Central memory CD8-positive, alpha-beta T cell (primary cell): ENCODE results near the gene BTN2A1.
"Not testable (repeated sequence)": the region's sequence is repeated elsewhere in the genome, so short reads cannot be mapped to it uniquely, and the experiment has no call there.

Source experiments
- ATAC-seq: fragments of 150-1000 bp; cut with Tn5 transposase; replicated peaks from 2 replicates; pipeline ENCODE4 v1.10.0; 2022; ENCODE audit warnings: mild to moderate bottlenecking, moderate FRiP score, moderate number of reproducible peaks; ENCODE audit not compliant: poor library complexity, severe bottlenecking; ENCODE audit errors: extremely low read depth
- DNase-seq, 2 donors: peaks; one replicate each; pipeline ENCODE4 v3.0.0; 2021; ENCODE audit warnings: low spot score in 2 of 2
- H3K27ac Mint-ChIP-seq: one replicate; pipeline ENCODE4 v1.8.0; 2022; ENCODE audit warnings: low read depth, mild to moderate bottlenecking, moderate library complexity, mixed read lengths
- H3K27me3 Mint-ChIP-seq: one replicate; pipeline ENCODE4 v1.8.0; 2022; ENCODE audit warnings: mixed read lengths
- H3K36me3 Mint-ChIP-seq: one replicate; pipeline ENCODE4 v1.8.0; 2022; ENCODE audit warnings: mild to moderate bottlenecking, moderate library complexity, mixed read lengths; ENCODE audit not compliant: insufficient read depth
- H3K4me1 Mint-ChIP-seq: one replicate; pipeline ENCODE4 v1.8.0; 2022; ENCODE audit warnings: mixed read lengths
- H3K4me3 Mint-ChIP-seq: one replicate; pipeline ENCODE4 v1.8.0; 2022; ENCODE audit warnings: mild to moderate bottlenecking, moderate library complexity, mixed read lengths
- H3K9me3 Mint-ChIP-seq: one replicate; pipeline ENCODE4 v1.8.0; 2022; ENCODE audit warnings: mixed read lengths

BTN2A1 gene

GRCh38 chr6:26461353-26461752 is 3.6 kb downstream of the BTN2A1 start:
- H3K4me3 Mint-ChIP-seq = peak overlapping the region; percentile 97
- ATAC-seq, H3K27me3 Mint-ChIP-seq, H3K9me3 Mint-ChIP-seq, H3K27ac Mint-ChIP-seq, DNase-seq: not testable (repeated sequence)
- H3K4me1 Mint-ChIP-seq = peaks cover 78% of the 10 kb centered on the region
- H3K36me3 Mint-ChIP-seq = peaks cover 71% of the 10 kb centered on the region

GRCh38 chr6:26464014-26464413 is 6.3 kb downstream of the BTN2A1 start:
- no peaks in the 10 kb centered on the region for H3K9me3 Mint-ChIP-seq
- peaks cover 59% of the 10 kb centered on the region for H3K4me1 Mint-ChIP-seq
- H3K4me3 Mint-ChIP-seq = no peak overlapping the region
- H3K27me3 Mint-ChIP-seq = no peaks in the 10 kb centered on the region
- peak overlapping the region; percentile 50 for H3K27ac Mint-ChIP-seq
- ATAC-seq = no peak
- H3K36me3 Mint-ChIP-seq = peaks cover 66% of the 10 kb centered on the region
- DNase-seq = no peak

- no peak for DNase-seq
- Mint-ChIP-seq H3K4me1 (peaks cover 53% of the 10 kb centered on the region), H3K27ac (peak overlapping the region; percentile 50), H3K4me3 (no peak overlapping the region), H3K36me3 (peaks cover 60% of the 10 kb centered on the region), H3K27me3 (no peaks in the 10 kb centered on the region), H3K9me3 (no peaks in the 10 kb centered on the region)
- no peak for ATAC-seq
Observed at GRCh38 chr6:26464416-26465131, 6.8 kb downstream of the BTN2A1 start.

- DNase-seq (no peak), ATAC-seq (no peak)
- Mint-ChIP-seq H3K27ac (no peak overlapping the region), H3K27me3 (no peaks in the 10 kb centered on the region), H3K4me1 (peaks cover 41% of the 10 kb centered on the region), H3K4me3 (no peak overlapping the region), H3K36me3 (peaks cover 53% of the 10 kb centered on the region), H3K9me3 (no peaks in the 10 kb centered on the region)
Observed at GRCh38 chr6:26465776-26466175, 8.0 kb downstream of the BTN2A1 start.

- DNase-seq (no peak), ATAC-seq (no peak)
- peaks cover 7% of the 10 kb centered on the region for H3K9me3 Mint-ChIP-seq
- H3K4me1 Mint-ChIP-seq = peaks cover 45% of the 10 kb centered on the region
- peak overlapping the region; percentile 66 for H3K27ac Mint-ChIP-seq
- H3K4me3 Mint-ChIP-seq = no peak overlapping the region
- no peaks in the 10 kb centered on the region for H3K27me3 Mint-ChIP-seq
- peaks cover 36% of the 10 kb centered on the region for H3K36me3 Mint-ChIP-seq
Observed at GRCh38 chr6:26468829-26469228, 11.1 kb downstream of the BTN2A1 start.

- H3K27ac Mint-ChIP-seq = peak overlapping the region; percentile 93
- H3K36me3 Mint-ChIP-seq = peaks cover 27% of the 10 kb centered on the region
- peaks cover 7% of the 10 kb centered on the region for H3K9me3 Mint-ChIP-seq
- ATAC-seq (no peak), DNase-seq (no peak)
- no peak overlapping the region for H3K4me3 Mint-ChIP-seq
- peaks cover 44% of the 10 kb centered on the region for H3K4me1 Mint-ChIP-seq
- no peaks in the 10 kb centered on the region for H3K27me3 Mint-ChIP-seq
Observed at GRCh38 chr6:26470643-26471042, 12.9 kb downstream of the BTN2A1 start.

- Mint-ChIP-seq H3K9me3 (peaks cover 7% of the 10 kb centered on the region), H3K27me3 (no peaks in the 10 kb centered on the region), H3K4me3 (no peak overlapping the region), H3K36me3 (peaks cover 17% of the 10 kb centered on the region), H3K4me1 (peaks cover 53% of the 10 kb centered on the region), H3K27ac (peak overlapping the region; percentile 93)
- ATAC-seq = no peak
- DNase-seq = no peak
Observed at GRCh38 chr6:26471970-26472369, 14.2 kb downstream of the BTN2A1 start.

GRCh38 chr6:26472549-26473290 is 15.0 kb downstream of the BTN2A1 start:
- Mint-ChIP-seq H3K9me3 (peaks cover 7% of the 10 kb centered on the region), H3K36me3 (peaks cover 17% of the 10 kb centered on the region), H3K27ac (peak overlapping the region; percentile 100), H3K4me3 (peak overlapping the region; percentile 92), H3K4me1 (peaks cover 56% of the 10 kb centered on the region), H3K27me3 (no peaks in the 10 kb centered on the region)
- DNase-seq (no peak), ATAC-seq (no peak)

GRCh38 chr6:26473429-26473757 is 15.6 kb downstream of the BTN2A1 start:
- no peaks in the 10 kb centered on the region for H3K27me3 Mint-ChIP-seq
- ATAC-seq (peak; percentile 0), DNase-seq (no peak)
- peak overlapping the region; percentile 100 for H3K27ac Mint-ChIP-seq
- peak overlapping the region; percentile 92 for H3K4me3 Mint-ChIP-seq
- H3K9me3 Mint-ChIP-seq = peaks cover 7% of the 10 kb centered on the region
- peaks cover 17% of the 10 kb centered on the region for H3K36me3 Mint-ChIP-seq
- peaks cover 56% of the 10 kb centered on the region for H3K4me1 Mint-ChIP-seq

GRCh38 chr6:26473758-26474438 is 16.1 kb downstream of the BTN2A1 start:
- peaks cover 13% of the 10 kb centered on the region for H3K36me3 Mint-ChIP-seq
- peaks cover 52% of the 10 kb centered on the region for H3K4me1 Mint-ChIP-seq
- H3K4me3 Mint-ChIP-seq = peak overlapping the region; percentile 92
- ATAC-seq (peak; percentile 97), DNase-seq (peak; percentile 63 to 86)
- H3K27ac Mint-ChIP-seq = peak overlapping the region; percentile 100
- peaks cover 7% of the 10 kb centered on the region for H3K9me3 Mint-ChIP-seq
- no peaks in the 10 kb centered on the region for H3K27me3 Mint-ChIP-seq

GRCh38 chr6:26474439-26474881 is 16.7 kb downstream of the BTN2A1 start:
- peaks cover 13% of the 10 kb centered on the region for H3K36me3 Mint-ChIP-seq
- H3K27me3 Mint-ChIP-seq = no peaks in the 10 kb centered on the region
- ATAC-seq = no peak

GRCh38 chr6:26475823-26476729 is 18.3 kb downstream of the BTN2A1 start:
- H3K27me3 Mint-ChIP-seq = no peaks in the 10 kb centered on the region
- DNase-seq = no peak
- H3K4me1 Mint-ChIP-seq = peaks cover 52% of the 10 kb centered on the region
- H3K4me3 Mint-ChIP-seq = no peak overlapping the region
- H3K27ac Mint-ChIP-seq = peak overlapping the region; percentile 100
- H3K36me3 Mint-ChIP-seq = peaks cover 13% of the 10 kb centered on the region
- ATAC-seq = no peak
- H3K9me3 Mint-ChIP-seq = peaks cover 7% of the 10 kb centered on the region

More at GRCh38 chr6:26474439-26474881, 16.7 kb downstream of the BTN2A1 start:
- peak overlapping the region; percentile 100 for H3K27ac Mint-ChIP-seq
- peaks cover 7% of the 10 kb centered on the region for H3K9me3 Mint-ChIP-seq
- H3K4me3 Mint-ChIP-seq = peak overlapping the region; percentile 92
- peaks cover 52% of the 10 kb centered on the region for H3K4me1 Mint-ChIP-seq
- DNase-seq = no peak
